HG03135 (cell line): ENCODE results near the gene TANC1.

ENCODE experiments used
- ATAC-seq: cut with Tn5 transposase; IDR thresholded peaks from one replicate; pipeline ENCODE4 v1.9.1; 2021; ENCODE audit warnings: mild to moderate bottlenecking, moderate library complexity; ENCODE audit not compliant: unreplicated experiment

The TANC1 gene

DNA sequence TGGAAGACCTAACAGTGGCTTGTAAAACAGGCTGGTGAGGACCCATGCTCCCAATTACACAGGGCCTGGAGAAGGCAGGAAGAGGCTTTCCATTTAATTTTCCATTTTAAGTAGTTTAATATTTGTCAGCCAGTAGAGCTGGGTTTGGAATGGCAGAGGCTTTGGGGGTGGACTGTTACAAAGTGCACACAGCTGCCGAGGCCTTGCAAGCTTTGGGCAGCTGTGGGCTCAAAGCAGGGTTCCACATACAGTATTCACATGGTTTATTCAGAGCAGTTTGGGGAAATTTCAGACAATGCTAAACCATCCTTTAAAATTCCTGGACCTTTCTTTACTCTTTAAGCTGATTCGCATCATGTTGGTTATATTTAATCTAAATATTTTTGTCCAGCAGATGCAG is 185.5 kb downstream of the TANC1 start:
- ATAC-seq: no peak

DNA sequence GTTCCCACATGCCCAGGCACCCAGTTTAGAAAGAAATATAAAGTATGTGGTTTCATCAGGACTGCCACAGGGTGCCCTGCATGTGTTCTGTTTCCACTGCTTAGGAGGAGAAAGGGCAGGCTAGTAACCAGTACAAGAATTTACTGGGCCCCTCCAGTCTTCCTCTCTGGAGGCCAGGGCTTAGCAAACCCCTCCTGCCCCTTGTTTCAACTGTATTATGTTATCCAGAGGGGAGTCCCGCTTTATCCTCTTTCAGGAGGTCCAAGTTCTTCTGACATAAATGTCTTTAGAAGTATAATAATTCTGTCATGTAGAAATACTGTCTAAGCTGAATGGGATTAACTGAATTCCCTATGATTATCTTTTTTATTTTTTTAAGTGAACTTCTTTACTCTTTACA is 185.9 kb downstream of the TANC1 start:
- ATAC-seq: no peak

DNA sequence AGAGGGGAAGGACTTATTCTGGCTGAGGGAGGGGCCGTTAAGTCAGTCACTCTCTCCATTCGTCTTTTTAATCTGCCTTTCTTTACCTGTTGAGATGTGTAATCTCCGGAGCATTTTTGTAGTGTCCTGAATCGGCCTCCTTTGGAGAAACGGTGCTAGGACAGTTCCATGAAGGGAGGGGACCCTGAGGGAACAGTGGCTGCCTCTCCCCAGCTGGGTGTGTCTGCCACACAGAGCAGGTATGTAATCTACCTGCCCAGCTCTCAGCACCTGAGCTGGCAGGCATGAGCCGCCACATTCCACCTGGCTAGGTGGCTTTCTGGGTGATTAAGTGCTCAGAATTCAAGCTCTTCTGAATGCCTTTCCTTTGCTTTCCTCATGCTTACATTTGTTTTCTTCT is 186.9 kb downstream of the TANC1 start:
- no peak for ATAC-seq

DNA sequence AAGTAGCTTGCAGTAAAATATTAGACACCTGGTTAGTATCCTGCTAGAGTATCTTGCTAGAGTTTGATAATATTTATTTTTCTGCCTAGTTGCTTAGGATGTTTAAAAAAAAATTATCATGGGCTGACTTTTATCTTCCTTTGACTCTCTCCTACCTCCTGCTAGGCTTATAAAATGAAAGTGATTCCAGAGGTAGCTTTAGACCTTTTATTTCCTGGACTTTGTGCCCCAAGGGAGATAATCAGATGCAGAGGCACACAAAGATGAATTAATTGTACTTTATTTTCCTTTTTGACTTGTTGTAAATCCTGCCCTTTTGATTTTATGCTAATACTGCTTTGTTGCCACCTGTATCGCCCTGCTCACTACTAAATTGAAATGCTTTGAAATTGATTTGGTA is 187.4 kb downstream of the TANC1 start:
- no peak for ATAC-seq

DNA sequence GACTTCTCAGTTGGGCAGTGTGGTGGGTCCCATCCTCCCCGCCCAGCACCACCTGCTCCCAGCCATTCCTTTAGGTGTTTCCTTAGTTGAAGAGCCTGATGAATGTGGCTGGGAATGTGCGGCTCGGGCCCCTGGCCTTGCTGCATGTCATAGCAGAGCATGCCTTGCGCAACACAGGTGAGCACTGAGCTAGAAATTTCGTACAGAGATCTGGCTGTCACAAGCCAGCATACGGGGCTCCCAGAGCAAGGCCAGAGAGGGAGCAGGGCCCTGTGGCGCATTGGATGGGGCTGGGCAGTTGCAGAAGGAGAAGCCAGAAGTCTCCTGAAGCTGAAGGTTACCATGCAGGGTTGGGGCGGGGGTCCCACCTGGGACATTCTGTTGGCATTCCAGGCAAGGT is 188.4 kb downstream of the TANC1 start:
- no peak for ATAC-seq

DNA sequence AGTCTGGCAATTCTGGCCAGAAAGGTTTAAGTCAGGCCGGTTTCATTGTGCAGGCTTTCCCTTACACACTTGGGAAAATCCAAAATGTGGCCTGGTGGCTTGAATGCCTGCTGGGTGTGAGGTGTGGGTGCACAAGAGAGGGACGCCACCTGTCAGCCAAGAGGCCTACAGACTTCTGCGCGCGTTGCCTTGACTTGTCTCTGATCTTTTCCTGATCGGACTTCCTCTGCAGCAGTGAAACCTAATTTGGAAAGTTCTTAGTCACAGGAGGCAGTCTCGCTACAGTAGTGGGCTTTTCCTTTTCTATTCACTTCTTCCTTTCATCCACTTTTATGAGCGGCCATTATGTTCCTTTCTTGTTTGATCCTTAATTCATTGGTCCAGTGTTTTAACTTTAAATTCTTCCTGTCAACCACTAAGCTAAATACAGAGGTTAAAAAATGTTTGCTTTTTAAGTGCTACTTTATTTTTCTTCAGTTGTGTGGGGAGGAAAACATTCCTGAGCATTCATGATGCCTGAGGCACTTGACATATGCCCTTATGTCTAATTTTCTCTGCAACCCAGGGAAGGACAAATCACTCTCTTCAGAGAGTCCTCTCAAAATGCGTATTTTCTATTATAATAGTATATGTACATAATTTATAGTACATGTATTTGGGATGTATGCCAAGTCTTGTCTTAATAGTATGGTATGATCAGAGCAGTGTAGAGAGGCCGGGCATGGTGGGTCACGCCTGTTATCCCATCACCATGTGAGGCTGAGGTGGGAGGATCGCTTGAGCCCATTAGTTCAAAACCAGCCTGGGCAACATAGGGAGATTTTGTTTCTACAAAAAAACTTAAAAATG is 189.1 kb downstream of the TANC1 start:
- ATAC-seq: peak; percentile 55

DNA sequence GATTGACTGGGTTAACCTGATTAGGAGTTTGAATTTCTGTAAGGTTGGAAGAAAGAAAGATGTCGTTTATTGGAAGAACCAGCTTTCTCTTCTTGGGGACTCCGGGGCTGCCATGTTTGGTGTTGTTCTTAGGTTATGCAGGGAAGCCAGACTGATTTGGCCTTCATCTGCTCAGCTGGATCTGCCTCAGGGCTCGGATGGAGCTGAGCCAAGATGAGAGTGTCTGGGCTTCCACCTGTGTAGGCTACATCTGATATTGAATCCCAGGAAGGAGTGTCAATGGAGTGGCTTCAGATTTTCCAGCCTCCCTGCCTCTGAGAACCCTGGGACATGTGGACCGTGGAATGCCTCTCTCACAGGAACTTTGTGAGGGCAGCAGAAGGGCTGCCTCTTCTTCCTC is 192.0 kb downstream of the TANC1 start:
- no peak for ATAC-seq

DNA sequence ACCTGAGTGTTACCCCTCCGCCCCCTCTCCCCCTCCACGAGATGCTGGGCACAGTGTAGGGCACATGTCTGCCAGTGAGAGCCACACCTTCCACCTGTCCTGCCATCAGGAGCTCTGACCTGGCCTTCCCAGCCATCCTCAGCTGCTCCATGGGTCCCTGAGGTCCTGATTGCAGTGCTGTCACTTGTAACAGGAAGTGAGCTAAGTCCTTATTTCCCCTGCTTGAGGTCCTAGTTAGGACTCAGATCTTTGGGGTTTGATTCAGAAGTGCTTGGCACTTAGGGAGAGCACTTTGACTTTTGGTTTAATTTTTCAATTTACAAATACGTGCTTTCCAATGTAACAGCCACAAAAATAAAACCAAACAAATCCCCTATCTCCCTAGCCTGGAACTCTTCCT is 192.5 kb downstream of the TANC1 start:
- no peak for ATAC-seq

DNA sequence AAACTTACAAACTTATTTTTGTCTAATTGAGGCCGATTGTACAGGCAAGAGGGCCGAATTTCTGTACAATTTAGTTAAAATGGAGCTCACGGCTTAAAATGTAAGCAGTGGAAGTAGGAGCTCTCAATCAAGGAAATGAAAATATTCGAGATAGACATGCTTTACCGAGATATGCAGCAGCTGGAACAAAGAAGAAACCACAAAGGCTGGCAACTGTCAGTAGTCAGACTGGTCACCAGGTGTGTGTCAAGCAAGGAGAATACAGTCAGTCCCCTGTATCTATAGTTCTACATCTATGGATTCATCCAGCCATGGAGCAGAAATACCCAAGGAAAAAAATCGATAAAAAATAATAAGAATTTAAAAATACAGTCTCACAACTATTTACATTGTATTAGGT is 195.5 kb downstream of the TANC1 start:
- ATAC-seq: no peak

DNA sequence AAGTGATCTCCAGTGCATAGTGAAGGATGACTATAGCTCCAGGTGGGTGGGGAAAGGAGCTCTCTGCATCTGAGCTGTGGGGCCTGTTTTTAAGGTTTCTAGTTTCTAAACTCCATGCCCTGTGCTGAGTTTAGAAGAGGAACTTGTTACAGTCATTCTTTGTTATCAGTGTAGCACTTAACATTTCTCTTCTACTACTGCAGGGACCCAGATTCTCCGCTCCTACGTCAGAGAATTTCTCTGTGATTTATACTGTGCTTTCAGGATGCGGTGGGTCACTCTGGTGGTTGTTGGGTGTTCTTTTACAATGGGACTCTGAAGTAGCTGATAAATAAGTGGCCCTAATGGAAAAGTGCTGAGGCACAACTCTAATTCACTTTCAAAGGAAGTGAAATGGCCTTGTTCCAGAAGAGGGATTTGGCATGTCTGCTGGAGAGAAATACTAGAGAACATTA is 196.0 kb downstream of the TANC1 start:
- no peak for ATAC-seq

DNA sequence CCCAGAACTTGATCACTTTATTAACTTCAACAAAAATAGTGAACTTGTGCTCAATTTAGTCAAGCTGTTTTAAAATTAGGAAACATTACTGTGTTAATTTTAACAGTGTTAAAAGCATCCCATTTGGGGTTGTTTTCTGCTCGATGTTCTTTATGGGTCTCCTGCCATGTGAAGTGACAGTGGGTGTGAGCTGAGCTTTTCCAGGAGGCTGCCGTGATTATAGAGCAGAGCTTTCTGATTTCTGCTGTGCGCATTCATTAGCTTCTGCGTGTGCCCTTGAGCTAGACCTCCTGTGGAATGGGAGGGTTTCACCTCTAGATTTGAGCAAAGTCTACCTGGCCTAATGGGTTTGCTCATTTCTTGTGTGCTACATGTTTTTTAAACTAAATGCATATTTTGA is 196.6 kb downstream of the TANC1 start:
- no peak for ATAC-seq

DNA sequence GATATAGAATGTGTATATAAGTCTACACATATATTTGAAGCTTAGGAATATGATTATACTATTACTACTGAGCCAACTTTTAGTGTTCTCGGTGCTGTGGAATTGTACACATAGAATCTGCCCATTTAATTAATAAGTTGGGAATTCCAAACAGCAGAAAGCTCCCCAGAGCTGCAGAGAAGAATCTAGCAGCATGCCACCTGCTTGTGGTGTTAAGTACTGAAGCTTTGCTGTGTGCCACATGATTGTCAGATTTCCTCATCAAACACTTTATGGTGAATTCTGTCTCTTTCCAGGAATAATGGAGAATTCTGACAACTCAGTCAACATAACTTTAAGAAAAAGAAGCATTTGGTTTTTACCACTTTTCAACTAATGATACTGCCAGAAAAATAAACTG is 200.3 kb downstream of the TANC1 start:
- ATAC-seq: no peak

DNA sequence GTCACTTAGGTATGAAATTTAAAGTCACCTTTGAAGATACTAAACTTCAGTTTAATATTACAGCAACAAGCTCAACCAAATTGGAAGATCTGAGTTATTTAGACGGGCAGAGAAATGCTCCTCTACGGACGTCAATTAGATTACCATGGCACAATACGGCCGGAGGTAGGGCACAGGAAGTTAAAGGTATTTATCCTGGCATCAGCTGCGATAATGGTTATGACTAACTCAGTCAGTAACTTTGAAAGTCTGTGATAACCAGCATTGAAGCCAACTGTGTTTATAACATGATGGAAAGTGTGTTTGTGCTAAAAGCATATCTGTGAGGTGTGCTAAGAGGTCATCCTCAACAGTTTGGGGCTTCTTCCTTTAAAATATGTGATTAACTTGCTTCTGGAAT is 200.7 kb downstream of the TANC1 start:
- ATAC-seq: no peak

DNA sequence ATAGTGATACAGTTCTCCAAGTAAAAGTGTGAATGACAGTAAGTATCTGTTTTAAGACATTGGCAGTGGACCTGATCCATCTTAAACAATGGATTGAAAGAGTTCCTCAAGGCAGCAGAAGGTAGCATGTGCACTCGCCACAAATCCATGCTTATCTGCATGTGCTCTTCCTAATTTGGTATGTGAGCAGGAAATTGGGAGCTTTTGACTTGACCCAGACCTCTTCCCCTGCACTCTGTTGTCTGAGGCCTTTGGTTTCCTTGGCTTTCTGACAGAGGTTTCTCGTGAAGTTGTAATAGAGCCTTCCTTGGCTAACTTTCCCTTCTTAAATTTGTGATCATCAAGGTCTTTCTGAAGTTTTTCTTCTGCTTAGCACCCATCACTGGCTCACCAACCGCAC is 204.0 kb downstream of the TANC1 start:
- no peak for ATAC-seq

DNA sequence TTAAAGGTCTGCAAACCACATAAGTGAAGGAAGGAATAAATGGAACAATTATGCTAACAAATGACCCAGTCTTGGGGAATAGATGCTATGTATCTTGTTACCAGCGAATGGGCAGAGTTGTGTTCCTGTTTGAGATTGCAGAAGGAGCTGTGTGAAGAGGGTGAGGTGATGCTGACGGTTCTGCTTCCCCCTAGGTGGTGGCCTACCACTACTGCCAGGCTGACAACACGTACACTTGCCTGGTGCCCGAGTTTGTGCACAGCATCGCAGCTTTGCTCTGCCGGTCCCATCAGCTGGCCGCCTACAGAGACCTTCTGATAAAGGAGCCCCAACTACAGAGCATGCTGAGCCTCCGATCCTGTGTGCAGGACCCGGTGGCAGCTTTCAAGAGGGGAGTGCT is 206.3 kb downstream of the TANC1 start:
- no peak for ATAC-seq

DNA sequence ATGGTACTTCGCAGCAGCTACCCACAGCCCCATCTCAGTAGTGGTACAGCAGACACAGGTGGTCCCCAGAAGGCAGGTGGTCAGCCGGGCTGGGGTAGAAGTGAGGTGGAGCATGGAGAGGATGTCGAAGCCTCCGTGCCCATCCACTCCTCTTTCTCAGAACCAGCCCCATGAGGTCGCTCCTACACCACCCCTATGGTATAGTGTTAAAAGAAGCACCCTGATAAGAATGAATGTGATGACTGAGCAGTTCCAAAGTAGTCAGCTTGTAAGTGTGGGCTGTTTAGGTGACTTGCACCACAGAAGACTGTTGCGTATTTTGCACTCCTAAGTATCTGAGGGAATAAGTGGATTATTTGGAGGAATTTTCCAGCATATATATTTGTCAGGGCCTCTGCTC is 206.7 kb downstream of the TANC1 start:
- no peak for ATAC-seq

DNA sequence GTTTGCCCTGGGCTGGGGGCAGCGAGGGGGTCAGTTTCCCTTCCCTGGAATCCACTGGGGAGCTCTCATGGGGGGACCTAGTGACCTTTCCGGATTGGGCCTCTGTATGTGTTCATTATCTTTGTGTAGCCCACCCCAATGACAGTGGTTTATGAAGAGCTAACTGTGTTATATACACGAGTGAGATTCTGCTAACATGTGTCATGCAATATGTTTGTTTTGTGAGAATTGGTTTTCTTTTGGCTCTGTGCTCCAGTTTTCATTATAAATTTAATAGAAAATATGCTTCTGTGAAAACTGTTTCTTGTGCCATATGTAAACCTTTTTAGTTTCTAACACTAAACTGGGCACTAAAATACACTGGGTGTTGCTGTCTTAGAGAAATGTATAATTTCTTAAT is 207.5 kb downstream of the TANC1 start:
- no peak for ATAC-seq

DNA sequence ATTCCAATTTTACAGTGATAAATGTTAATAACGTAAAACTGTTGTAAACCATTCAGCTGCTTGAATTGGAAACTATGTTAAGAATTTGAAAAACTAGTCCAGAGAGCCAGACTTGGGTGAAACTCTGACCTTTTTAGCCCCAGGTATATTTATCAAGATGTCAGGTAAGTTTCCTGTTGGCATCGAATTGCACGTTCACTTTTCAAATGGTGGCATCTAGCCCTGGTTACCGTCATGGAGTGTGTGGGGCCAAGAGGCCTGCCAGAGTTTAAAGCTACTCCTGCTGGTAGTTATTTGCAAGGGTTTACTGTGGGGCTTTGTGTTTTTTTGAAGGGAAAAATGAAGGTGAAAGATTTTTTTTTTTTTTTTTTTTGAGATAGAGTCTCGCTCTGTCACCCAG is 208.1 kb downstream of the TANC1 start:
- ATAC-seq: no peak

DNA sequence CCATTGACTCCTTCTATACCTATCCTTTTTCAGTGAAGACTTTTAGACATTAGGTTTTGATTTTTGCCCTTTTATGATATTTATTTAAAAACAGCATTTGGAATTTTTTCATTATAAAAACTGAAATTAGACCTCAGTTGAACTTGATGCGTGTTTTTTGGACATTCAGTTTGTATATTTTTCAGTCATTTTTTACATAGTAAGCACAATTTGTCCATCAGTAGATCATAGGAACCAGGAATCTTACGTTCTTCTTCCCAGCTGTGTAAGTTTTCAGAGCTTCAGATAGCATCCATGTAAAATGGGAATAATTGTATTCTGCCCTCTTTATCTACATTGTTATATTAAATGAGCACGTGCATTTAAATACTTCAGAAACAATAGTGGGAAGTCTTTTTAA is 208.9 kb downstream of the TANC1 start:
- no peak for ATAC-seq

DNA sequence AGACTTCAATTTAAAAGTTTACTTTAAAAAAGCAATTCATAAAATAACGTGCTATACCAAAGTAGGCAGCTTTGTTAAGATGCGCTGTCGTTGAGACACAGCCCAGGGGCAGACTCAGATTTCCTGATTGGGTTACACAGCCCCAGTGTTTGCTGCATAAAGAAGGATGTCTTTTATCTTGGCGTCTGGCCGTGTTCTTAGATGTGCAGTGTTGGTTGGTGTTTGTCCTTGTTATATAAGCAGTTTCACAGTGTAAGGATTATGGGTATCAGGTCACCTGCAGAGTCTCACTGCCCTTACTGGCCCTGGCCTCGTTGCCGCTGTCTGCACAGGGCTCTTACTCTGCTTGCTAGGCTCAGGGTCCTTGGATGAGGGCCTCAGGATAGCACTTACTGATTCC is 209.5 kb downstream of the TANC1 start:
- ATAC-seq: no peak

DNA sequence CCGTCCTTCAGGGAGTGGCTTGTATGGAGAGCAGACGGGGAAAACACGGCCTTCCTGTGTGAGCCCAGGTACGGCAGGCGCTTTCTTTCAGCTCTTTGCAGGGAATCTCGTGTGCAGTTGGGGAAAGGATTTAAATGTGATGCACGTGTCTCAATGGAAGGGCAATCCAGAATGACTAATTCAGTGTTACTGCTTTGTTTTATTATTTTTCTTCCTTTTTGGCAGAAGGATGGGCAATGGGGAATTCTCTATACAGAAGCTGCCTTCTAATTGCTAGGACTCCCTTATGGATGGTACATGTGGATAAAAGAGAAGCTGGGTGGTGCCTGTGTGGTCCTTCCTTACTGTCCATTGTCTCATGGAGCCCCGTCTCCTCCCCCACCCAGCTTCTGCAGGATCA is 210.7 kb downstream of the TANC1 start:
- ATAC-seq: no peak

DNA sequence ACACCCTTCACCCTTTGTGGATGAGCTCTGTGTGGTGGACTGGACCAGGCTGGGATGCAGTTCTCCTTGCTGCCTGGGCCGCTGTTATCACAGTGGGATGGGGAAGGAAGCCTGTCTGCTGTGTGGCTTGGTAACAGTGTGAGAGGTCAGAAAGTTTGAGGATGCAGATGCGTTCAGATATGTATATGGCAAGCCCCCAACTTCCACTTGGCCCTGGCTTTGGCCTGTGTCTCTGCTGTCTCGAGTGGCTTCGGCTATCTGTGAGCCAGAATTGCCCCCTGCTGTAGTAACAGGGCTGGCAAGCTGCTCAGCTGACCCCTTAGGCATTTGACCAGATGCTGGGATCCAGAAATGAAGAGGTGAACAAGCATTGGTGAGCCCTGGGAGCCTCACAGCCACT is 211.3 kb downstream of the TANC1 start:
- no peak for ATAC-seq

DNA sequence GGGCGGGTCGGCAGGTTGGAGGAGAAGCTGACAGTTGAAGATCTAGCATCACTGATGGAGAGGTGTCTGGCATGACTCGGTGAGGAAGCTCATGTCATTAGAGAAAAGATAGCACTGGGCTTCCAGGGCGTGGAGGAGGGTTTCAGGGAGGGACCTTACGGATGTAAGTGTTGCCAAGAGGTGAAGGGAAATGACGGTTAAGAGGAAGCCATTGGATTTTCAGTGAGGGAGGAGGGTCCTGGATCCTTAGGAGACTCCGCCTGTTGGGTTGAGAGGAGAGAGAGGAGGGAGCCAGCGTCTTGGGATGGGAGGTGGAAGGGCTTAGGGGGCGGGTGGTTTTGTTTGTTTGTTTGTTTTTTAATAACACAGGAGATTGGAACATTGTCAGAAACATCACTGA is 214.9 kb downstream of the TANC1 start:
- ATAC-seq: no peak
